Esophagus muscularis mucosa (tissue), 4 donors: ENCODE measurements around the gene GSTO2. TPM values are rescaled to one million over a fixed set of nuclear protein-coding genes. Genes with fewer than 3 reads are reported as not detected.

Experiments
- DNase-seq: peaks from one replicate; pipeline ENCODE4 v3.0.0-alpha.2; 2017; ENCODE audit errors: extremely low spot score
- H3K27ac ChIP-seq, 4 donors: fragments of 200-600 bp; sonication (generic); replicated peaks in 1 of 4; 1 replicate in 3 of 4; 2 replicates in 1 of 4; pipeline ENCODE4 v1.5.1; 2016 to 2019; ENCODE audit warnings: mild to moderate bottlenecking in 1 of 4
- H3K27me3 ChIP-seq, 4 donors: fragments of 200-600 bp; sonication (generic); one replicate each; pipeline versions ENCODE4 v1.5.1 to v1.6.0; 2016 to 2019
- H3K36me3 ChIP-seq, 4 donors: fragments of 200-600 bp; sonication (generic); one replicate each; pipeline ENCODE4 v1.5.1; 2016 to 2019
- H3K4me1 ChIP-seq, 4 donors: fragments of 200-600 bp; sonication (generic); one replicate each; pipeline ENCODE4 v1.5.1; 2016 to 2019
- H3K4me3 ChIP-seq, 4 donors: fragments of 200-600 bp; sonication (generic); 1 replicate in 2 of 4; 2 replicates in 2 of 4; pipeline ENCODE4 v1.5.1; 2016 to 2019; ENCODE audit warnings: mild to moderate bottlenecking in 4 of 4, moderate library complexity in 1 of 4
- H3K9me3 ChIP-seq, 4 donors: fragments of 200-600 bp; sonication (generic); 1 replicate in 3 of 4; 2 replicates in 1 of 4; pipeline ENCODE4 v1.5.1; 2016 to 2019
- EP300 ChIP-seq: sonication (generic); formaldehyde crosslinking; IDR thresholded peaks from one replicate; pipeline ENCODE4 v1.6.1; 2017; ENCODE audit warnings: antibody characterized with exemption
- POLR2A ChIP-seq: fragments of 450-650 bp; IDR thresholded peaks from one replicate; pipeline ENCODE4 v1.6.1; 2017; ENCODE audit warnings: antibody characterized with exemption, moderate library complexity, mild to moderate bottlenecking, low read depth
- POLR2AphosphoS5 ChIP-seq, 2 donors: sonication (generic); formaldehyde crosslinking; IDR thresholded peaks; one replicate each; pipeline ENCODE4 v1.6.1; 2017; ENCODE audit warnings: antibody characterized with exemption in 2 of 2
- WGBS: methylation state at CpG from one replicate; pipeline ENCODE4 v1.1.5; 2018; 5-methylcytosine and 5-hydroxymethylcytosine counted together
- intact Hi-C: fragments of 100-400 bp; cut with DNase I; formaldehyde crosslinking; loops from one replicate; pipeline ENCODE4 v1.15.1; 2023
- total RNA-seq, 4 donors: library from RNA; depleted of rRNA; stranded (reverse); fragments of >200 nt; gene quantifications; one replicate each; pipeline versions ENCODE4 v1.1.0 to v1.2.1, GENCODE V29; 2016
- TF ChIP-seq, protein P1 (sequence below), 3 experiments: fragments of 200-600 bp in 2 of 3; fragments of 450-650 bp in 1 of 3; sonication (generic) in 2 of 3; IDR thresholded peaks; one replicate each; pipeline ENCODE4 v1.5.1; 2017 to 2019; ENCODE audit warnings: antibody characterized with exemption in 3 of 3, mild to moderate bottlenecking in 2 of 3, moderate library complexity in 1 of 3

The GSTO2 gene
- total RNA-seq, 4 donors from 2014 or later: 0.42 to 0.99 (median 0.63) TPM

DNA sequence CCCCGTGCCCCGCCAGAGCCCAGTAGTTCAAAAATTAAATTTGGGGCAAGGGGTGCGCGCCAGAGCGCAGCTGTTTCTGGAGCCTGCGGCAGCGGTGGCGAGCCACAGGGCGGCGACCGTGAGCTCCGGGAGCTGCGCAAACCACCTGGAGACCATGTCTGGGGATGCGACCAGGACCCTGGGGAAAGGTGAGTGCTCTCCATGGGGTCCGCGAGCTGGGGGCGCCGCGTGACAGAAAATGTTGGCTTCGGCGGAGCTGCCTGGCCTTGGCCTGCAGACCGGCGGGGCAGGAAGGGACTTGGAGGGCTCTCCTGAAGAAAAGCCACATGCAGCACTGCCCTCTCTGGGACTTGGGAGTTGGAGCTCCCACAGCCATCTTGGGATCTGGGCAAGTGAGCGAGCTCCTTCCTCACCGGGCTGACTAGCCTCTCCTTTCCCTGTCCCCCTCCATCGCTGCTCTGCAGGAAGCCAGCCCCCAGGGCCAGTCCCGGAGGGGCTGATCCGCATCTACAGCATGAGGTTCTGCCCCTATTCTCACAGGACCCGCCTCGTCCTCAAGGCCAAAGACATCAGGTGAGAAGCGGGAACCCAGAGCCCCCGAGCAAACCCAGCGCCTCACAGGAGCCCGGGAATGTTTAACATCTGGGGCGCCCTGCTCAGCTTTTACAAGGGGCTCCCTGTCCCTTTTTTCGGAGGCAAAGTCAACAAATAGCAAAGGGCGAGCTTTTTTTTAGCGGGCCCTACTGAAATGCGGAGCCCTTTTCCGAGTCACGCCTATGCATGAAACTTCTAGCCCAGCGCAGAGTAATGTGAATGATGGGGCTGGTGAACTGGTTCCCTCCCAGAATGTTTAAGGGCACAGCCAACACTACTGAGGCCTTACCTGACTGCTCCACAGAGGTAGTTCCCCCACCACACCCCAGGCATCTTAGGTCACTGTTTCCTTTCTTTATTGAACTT lies 6.1 kb downstream of the GSTO2 start:
- no peaks in the 10 kb centered on the region for H3K9me3 ChIP-seq
- H3K4me1 ChIP-seq: peaks cover 6 to 9% (median 8%) of the 10 kb centered on the region in 4 donors
- intact Hi-C loops: no loop called here
- WGBS: 62% methylated on average over 16 of the region's 42 CpGs
- H3K27ac ChIP-seq: no peak overlapping the region
- H3K4me3 ChIP-seq: peak overlapping the region; percentile 16 to 38 (median 19)
- TF ChIP-seq, protein P1, sequence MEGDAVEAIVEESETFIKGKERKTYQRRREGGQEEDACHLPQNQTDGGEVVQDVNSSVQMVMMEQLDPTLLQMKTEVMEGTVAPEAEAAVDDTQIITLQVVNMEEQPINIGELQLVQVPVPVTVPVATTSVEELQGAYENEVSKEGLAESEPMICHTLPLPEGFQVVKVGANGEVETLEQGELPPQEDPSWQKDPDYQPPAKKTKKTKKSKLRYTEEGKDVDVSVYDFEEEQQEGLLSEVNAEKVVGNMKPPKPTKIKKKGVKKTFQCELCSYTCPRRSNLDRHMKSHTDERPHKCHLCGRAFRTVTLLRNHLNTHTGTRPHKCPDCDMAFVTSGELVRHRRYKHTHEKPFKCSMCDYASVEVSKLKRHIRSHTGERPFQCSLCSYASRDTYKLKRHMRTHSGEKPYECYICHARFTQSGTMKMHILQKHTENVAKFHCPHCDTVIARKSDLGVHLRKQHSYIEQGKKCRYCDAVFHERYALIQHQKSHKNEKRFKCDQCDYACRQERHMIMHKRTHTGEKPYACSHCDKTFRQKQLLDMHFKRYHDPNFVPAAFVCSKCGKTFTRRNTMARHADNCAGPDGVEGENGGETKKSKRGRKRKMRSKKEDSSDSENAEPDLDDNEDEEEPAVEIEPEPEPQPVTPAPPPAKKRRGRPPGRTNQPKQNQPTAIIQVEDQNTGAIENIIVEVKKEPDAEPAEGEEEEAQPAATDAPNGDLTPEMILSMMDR (IDR thresholded peaks at IDR 0.05): peak; percentile 56 to 89 (median 58)
- TF ChIP-seq POLR2AphosphoS5 (IDR thresholded peaks at IDR 0.05): no peak
- H3K36me3 ChIP-seq: no peaks in the 10 kb centered on the region
- DNase-seq: no peak
- H3K27me3 ChIP-seq: peaks cover 0 to 18% (median 8%) of the 10 kb centered on the region in 4 donors

DNA sequence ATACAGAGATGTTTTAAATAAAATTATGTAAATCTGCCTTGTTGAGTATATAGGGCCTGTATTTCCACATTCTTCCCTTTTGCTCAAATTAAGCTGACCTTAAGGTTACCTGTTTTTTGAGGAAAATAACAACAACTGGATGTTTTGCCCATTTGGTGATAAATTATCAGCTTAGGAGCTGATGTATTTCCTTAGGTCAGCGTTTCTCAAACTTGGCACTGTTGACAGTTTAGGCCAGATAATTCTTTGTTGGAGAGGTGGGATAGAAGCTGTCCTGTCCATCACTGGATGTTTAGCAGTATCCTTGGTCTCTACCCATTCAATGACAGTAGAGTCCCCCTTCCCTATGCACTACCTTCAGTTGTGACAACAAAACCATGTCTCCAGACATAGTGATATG lies 7.2 kb downstream of the GSTO2 start:
- peaks cover 6 to 9% (median 8%) of the 10 kb centered on the region in 4 donors for H3K4me1 ChIP-seq
- no peaks in the 10 kb centered on the region for H3K9me3 ChIP-seq
- 67% methylated on average over 1 of the region's 1 CpG for WGBS
- no peak overlapping the region for H3K27ac ChIP-seq
- no peaks in the 10 kb centered on the region for H3K36me3 ChIP-seq
- H3K4me3 ChIP-seq: no peak overlapping the region
- TF ChIP-seq POLR2AphosphoS5 (IDR thresholded peaks at IDR 0.05): no peak
- no peak for TF ChIP-seq POLR2A
- TF ChIP-seq, protein P1 (IDR thresholded peaks at IDR 0.05): no peak
- no peak for TF ChIP-seq EP300
- peaks cover 0 to 18% (median 8%) of the 10 kb centered on the region in 4 donors for H3K27me3 ChIP-seq
- intact Hi-C loops: no loop called here
- no peak for DNase-seq

DNA sequence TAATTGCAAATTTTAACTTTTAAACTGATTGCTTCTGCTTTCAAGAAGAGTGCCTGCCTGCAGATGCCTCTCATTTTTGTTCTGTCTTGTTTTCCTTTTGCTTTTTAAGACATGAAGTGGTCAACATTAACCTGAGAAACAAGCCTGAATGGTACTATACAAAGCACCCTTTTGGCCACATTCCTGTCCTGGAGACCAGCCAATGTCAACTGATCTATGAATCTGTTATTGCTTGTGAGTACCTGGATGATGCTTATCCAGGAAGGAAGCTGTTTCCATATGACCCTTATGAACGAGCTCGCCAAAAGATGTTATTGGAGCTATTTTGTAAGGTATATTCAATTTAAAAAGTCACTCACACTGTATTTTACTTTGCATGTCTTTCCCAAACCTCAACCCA lies 8.8 kb downstream of the GSTO2 start:
- Histone ChIP-seq H3K27ac (no peak overlapping the region), H3K36me3 (no peaks in the 10 kb centered on the region), H3K4me1 (peaks cover 6 to 9% (median 8%) of the 10 kb centered on the region in 4 donors), H3K4me3 (no peak overlapping the region), H3K27me3 (peaks cover 0 to 18% (median 8%) of the 10 kb centered on the region in 4 donors), H3K9me3 (no peaks in the 10 kb centered on the region)
- WGBS: 67% methylated on average over 2 of the region's 2 CpGs
- intact Hi-C loops: no loop called here
- TF ChIP-seq POLR2A: no peak
- DNase-seq: no peak

DNA sequence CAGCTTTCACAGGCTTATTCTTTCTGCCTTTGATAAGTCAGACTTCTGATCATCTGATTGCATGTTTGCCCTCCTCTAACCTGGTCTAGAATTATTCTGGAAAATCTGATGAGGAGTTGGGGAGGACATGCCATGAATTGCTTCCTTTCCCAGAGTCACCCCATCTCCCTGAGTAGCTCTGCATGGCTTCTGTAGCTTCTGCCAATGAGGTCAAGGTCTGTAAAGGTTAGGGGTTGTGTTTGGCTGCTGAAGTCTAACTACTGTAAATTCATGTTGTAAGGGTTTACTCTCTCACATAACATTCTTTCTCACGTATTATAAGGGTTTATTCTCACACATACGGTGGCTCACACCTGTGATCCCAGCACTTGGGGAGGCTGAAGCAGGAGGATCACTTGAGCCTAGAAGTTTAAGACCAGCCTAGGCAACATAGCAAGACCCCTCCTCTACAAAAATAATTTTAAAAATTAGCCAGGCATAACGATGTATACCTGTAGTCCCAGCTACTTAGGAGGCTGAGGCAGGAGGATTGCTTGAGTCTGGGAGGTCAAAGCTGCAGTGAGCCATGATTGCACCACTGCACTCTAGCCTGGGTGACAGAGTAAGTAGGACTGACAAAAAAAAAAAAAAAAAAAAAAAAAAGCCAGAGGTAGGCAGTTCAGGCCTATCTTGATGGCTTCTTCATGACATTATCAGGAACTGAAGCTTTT lies 10.7 kb downstream of the GSTO2 start:
- no peak overlapping the region for H3K4me3 ChIP-seq
- H3K27me3 ChIP-seq: peaks cover 0 to 12% (median 7%) of the 10 kb centered on the region in 4 donors
- WGBS: 83% methylated on average over 3 of the region's 3 CpGs
- no peak overlapping the region for H3K27ac ChIP-seq
- intact Hi-C loops: no loop called here
- TF ChIP-seq POLR2AphosphoS5 (IDR thresholded peaks at IDR 0.05) (no peak), EP300 (no peak), POLR2A (no peak)
- TF ChIP-seq, protein P1 (IDR thresholded peaks at IDR 0.05): no peak
- no peak for DNase-seq
- H3K9me3 ChIP-seq: no peaks in the 10 kb centered on the region
- H3K4me1 ChIP-seq: peaks cover 3 to 6% (median 5%) of the 10 kb centered on the region in 4 donors
- H3K36me3 ChIP-seq: no peaks in the 10 kb centered on the region

DNA sequence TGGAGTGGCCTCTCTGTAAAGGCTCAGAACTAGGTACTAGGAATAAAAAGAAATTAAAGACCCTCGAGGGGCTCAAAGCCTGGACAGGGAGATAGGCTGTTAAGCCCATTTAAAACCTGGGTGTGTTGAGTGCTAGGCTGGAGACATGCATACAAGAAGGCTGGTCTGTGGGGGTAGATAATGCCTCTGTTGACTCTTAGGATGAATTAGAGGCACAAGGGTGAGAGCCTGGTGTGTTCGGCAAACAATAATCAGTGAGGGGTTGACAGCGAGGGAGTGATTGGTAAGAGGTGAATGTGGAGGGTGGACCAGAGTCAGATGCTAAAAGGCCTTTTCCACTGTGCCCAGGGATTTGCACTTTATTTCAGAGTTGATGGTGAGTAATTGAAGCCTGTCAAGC lies 12.7 kb downstream of the GSTO2 start:
- 85% methylated on average over 3 of the region's 3 CpGs for WGBS

More for the DNA sequence above, 12.7 kb downstream of the GSTO2 start:
- TF ChIP-seq, protein P1 (IDR thresholded peaks at IDR 0.05): no peak
- no peak for TF ChIP-seq POLR2AphosphoS5 (IDR thresholded peaks at IDR 0.05)
- no peak for TF ChIP-seq EP300
- no peak for TF ChIP-seq POLR2A
- H3K27me3 ChIP-seq: no peaks in the 10 kb centered on the region
- H3K27ac ChIP-seq: no peak overlapping the region
- H3K4me1 ChIP-seq: no peaks in the 10 kb centered on the region
- intact Hi-C loops: no loop called here
- DNase-seq: no peak
- H3K9me3 ChIP-seq: no peaks in the 10 kb centered on the region
- no peaks in the 10 kb centered on the region for H3K36me3 ChIP-seq
- no peak overlapping the region for H3K4me3 ChIP-seq
